Prostate gland (tissue), 2 donors: Measurements from ENCODE around the gene RET.

Source experiments
- CTCF ChIP-seq, 4 experiments: fragments of 200-600 bp in 2 of 4; fragments of 450-650 bp in 2 of 4; sonication (generic) in 2 of 4; IDR thresholded peaks; 1 replicate in 3 of 4; 2 replicates in 1 of 4; pipeline ENCODE4 v1.5.1; 2016 to 2019; ENCODE audit warnings: antibody characterized with exemption in 4 of 4, mild to moderate bottlenecking in 2 of 4, moderate library complexity in 2 of 4
- POLR2A ChIP-seq: fragments of 450-650 bp; IDR thresholded peaks from one replicate; pipeline ENCODE4 v1.6.1; 2016; ENCODE audit warnings: antibody characterized with exemption, mild to moderate bottlenecking
- POLR2AphosphoS5 ChIP-seq: sonication (generic); formaldehyde crosslinking; IDR thresholded peaks from one replicate; pipeline ENCODE4 v1.6.1; 2017; ENCODE audit warnings: antibody characterized with exemption

- no peak for TF ChIP-seq CTCF (IDR thresholded peaks at IDR 0.05)
- TF ChIP-seq POLR2A: no peak
- no peak for TF ChIP-seq POLR2AphosphoS5
Observed at GRCh38 chr10:43069579-43069978, 7.3 kb upstream of the RET start.
